GM13977 (cell line): ENCODE data around the gene ESR1.

Experiments
- DNase-seq: peaks from one replicate; pipeline ENCODE4 v3.0.0; 2012; ENCODE audit warnings: low spot score
- in situ Hi-C: fragments of 300-500 bp; cut with MboI; formaldehyde crosslinking; loops from one replicate; pipeline ENCODE4 v1.12.0; 2022; ENCODE audit warnings: low sequenced_read_pairs, low pct_unique_long_range_greater_than_20kb, mixed read lengths, inconsistent platforms; ENCODE audit not compliant: unreplicated experiment
- TF ChIP-seq, protein P1 (sequence below): IDR thresholded peaks from 2 replicates; pipeline ENCODE4 v1.5.1; 2012; ENCODE audit warnings: mild to moderate bottlenecking, control low read depth; ENCODE audit not compliant: insufficient read depth; ENCODE audit errors: extremely low read depth, missing control alignments

ESR1 gene

DNA sequence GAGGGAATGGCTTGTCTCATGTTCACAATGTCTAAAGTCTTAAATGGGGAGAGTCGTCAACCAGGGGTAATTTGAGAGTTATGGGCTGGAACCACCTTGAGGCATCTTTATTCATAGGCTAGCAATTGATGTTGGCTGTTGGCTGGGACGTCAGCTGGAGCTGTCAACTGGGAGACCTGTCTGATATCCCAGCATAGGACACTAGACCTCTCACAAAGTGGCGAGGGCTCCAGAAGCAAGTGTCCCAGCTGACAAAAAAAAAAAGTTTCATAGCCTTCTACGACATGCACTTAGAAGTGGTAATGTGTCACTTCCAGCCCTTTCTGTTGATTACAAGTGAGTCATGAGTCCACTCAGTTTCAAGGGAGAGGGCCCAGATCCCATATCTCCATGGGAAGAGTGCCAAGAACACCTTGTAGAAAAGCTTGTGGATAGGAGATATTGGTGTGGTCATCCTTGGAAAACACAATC lies 278.0 kb downstream of the ESR1 start:
- TF ChIP-seq, protein P1, sequence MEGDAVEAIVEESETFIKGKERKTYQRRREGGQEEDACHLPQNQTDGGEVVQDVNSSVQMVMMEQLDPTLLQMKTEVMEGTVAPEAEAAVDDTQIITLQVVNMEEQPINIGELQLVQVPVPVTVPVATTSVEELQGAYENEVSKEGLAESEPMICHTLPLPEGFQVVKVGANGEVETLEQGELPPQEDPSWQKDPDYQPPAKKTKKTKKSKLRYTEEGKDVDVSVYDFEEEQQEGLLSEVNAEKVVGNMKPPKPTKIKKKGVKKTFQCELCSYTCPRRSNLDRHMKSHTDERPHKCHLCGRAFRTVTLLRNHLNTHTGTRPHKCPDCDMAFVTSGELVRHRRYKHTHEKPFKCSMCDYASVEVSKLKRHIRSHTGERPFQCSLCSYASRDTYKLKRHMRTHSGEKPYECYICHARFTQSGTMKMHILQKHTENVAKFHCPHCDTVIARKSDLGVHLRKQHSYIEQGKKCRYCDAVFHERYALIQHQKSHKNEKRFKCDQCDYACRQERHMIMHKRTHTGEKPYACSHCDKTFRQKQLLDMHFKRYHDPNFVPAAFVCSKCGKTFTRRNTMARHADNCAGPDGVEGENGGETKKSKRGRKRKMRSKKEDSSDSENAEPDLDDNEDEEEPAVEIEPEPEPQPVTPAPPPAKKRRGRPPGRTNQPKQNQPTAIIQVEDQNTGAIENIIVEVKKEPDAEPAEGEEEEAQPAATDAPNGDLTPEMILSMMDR, result no peak
- in situ Hi-C loops, result no loop called here
- no peak for DNase-seq

DNA sequence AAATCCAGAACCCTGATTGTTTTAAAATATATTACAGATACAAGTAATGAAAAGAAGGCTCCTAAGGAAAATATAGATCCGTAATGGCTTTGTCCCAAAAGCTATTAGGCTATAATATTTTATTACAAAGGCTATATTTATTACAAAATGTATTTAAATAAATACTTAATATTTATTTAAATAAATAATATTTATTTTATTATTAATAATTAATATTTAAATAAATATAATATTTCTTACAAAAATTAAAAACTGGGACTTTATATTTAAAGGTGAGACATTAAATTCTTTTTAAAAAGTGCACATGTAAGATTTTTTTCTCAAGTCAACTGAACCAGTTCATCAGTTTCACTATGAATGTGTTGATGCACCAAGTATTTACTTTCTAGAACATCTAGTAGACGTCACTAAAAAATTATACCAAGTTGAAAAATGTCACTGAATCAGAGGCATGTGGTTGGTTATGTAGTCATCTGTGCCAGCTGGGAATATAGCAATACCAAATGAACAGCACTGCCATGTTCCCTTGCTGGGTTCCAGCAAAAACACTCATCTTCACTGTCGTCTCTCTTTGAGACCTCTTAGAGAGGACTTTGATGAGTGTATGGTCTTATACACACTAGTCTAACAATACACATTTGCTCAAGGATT lies 278.9 kb downstream of the ESR1 start:
- TF ChIP-seq, protein P1, result no peak
- in situ Hi-C loops, result no loop called here
- DNase-seq, result no peak

DNA sequence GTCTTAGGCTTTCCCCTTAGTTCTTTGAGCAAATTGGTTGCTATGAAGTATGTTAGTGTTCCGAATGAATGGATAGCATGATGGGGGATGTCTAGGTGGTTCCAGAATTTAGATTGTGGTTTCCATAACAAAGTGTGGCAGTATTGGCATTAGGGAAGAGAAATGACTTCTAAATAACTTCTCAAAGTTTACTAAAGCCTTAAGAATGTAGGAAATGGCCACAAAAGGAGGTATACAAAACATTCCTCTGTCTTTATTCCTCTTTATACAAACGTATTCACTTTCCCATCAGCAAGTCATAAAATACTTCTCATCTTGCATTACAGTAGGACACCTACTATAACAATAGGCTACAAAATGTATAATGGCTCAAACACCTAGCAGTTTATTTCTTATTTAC lies 279.6 kb downstream of the ESR1 start:
- in situ Hi-C loops, result no loop called here
- no peak for DNase-seq
- TF ChIP-seq, protein P1, result no peak

DNA sequence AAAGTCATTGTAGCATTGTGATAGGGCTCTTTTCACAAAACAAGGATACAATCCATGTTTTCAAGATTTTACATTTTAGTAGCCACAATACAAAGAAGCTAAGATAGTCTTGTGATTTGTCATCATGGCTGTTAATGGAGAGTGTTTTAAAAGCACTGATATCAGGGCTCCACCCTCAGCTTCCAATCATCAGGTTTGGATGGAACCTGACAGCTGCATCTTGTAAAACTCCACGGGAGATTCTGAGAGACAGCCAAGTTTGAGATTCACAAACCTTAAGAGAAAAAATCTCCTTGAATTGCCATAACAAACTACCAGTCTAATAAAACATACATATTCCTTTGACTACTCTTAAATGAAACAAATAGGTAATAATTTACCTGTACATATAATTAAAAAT lies 280.2 kb downstream of the ESR1 start:
- in situ Hi-C loops, result no loop called here
- no peak for DNase-seq
- TF ChIP-seq, protein P1, result no peak

- no peak for DNase-seq
- in situ Hi-C loops, result no loop called here
- TF ChIP-seq, protein P1, result no peak
These were observed 282.5 kb downstream of the ESR1 start for GRCh38 chr6:152089992-152090391.

DNA sequence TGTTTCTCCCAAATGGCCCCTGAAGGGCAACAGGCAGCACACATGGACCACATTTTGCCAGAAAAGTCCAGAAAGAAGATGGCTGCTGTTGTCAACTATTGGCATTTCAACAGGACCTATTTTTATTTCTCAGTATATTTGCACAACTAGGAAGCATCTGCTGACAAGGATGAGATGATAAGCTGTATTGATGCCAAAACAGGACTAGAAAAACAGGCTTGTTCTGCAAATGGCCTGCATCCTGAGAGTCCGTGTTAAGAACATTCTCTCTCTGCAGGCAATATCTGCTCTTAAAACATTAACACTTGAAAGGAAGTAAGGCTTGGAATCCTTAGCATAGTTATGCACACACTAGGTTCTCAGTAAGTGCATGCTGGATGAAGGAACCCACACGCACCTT lies 283.7 kb downstream of the ESR1 start:
- no peak for DNase-seq
- TF ChIP-seq, protein P1, result no peak
- in situ Hi-C loops, result no loop called here
